H1 (cell line): Measurements from ENCODE around the gene KRT8. TPM values are rescaled to one million over a fixed set of nuclear protein-coding genes. Genes with fewer than 3 reads are reported as not detected.

Experiments used
- CTCF ChIA-PET: fragments of 300-600 bp; sonication (Branson Sonifier 250); formaldehyde crosslinking; loops from one replicate; lab custom pipeline; 2021; ENCODE audit not compliant: partially characterized antibody; lab: Charles Lee
- POLR2A ChIA-PET: fragments of 300-600 bp; sonication (Branson Sonifier 250); formaldehyde crosslinking; loops from one replicate; lab custom pipeline; 2021; ENCODE audit warnings: inconsistent platforms; ENCODE audit not compliant: partially characterized antibody; lab: Charles Lee
- DNase-seq, 2 experiments: peaks; one replicate each; pipeline versions ENCODE4 v3.0.0 to v3.0.0-alpha.2; 2010 to 2022; ENCODE audit warnings: low spot score in 2 of 2, low read depth in 1 of 2, mixed read lengths in 1 of 2
- FAIRE-seq: peaks from 2 replicates; lab custom pipeline; 2011; peaks lifted over from hg19 to GRCh38; lab: Jason Lieb, UNC
- H2AFZ ChIP-seq: 2 replicates; pipeline ENCODE4 v1.8.1; 2012; ENCODE audit warnings: low read length, inconsistent platforms
- H2AK5ac ChIP-seq: 2 replicates; pipeline ENCODE4 v1.6.1; 2013; ENCODE audit warnings: low read depth, low read length
- H2BK120ac ChIP-seq: replicated peaks from 2 replicates; pipeline ENCODE3; 2013; ENCODE audit warnings: low read depth, low read length, inconsistent platforms
- H2BK12ac ChIP-seq: 2 replicates; pipeline ENCODE4 v1.6.1; 2013; ENCODE audit warnings: low read depth, low read length
- H2BK15ac ChIP-seq: 2 replicates; pipeline ENCODE4 v1.6.1; 2013; ENCODE audit warnings: low read length
- H2BK20ac ChIP-seq: 2 replicates; pipeline ENCODE4 v1.6.1; 2013; ENCODE audit warnings: low read length
- H2BK5ac ChIP-seq: 2 replicates; pipeline ENCODE4 v1.6.1; 2013; ENCODE audit warnings: low read depth, low read length
- H3K14ac ChIP-seq: 2 replicates; pipeline ENCODE4 v1.6.1; 2013; ENCODE audit warnings: inconsistent platforms; ENCODE audit not compliant: insufficient read length
- H3K18ac ChIP-seq: 2 replicates; pipeline ENCODE4 v1.6.1; 2013; ENCODE audit warnings: low read length; ENCODE audit errors: extremely low read depth
- H3K23ac ChIP-seq: 2 replicates; pipeline ENCODE4 v1.6.1; 2013; ENCODE audit warnings: inconsistent platforms; ENCODE audit not compliant: insufficient read length
- H3K23me2 ChIP-seq: 2 replicates; pipeline ENCODE4 v1.6.1; 2013; ENCODE audit warnings: low read depth, low read length
- H3K27ac ChIP-seq: 2 replicates; pipeline ENCODE4 v1.6.1; 2011; ENCODE audit warnings: low read depth, low read length, inconsistent platforms
- H3K27me3 ChIP-seq, 4 experiments: replicated peaks in 1 of 4; 1 replicate in 1 of 4; 2 replicates in 3 of 4; pipeline versions ENCODE4 v1.6.1 to v1.8.1; 2011 to 2013; ENCODE audit warnings: low read length in 3 of 4, mild to moderate bottlenecking in 3 of 4, inconsistent platforms in 2 of 4, mixed read lengths in 2 of 4, moderate library complexity in 1 of 4; ENCODE audit not compliant: control insufficient read depth in 3 of 4, insufficient read depth in 3 of 4; ENCODE audit errors: extremely low read depth in 1 of 4
- H3K36me3 ChIP-seq, 4 experiments: 2 replicates each; pipeline versions ENCODE4 v1.6.1 to v1.8.1; 2011 to 2013; ENCODE audit warnings: mild to moderate bottlenecking in 4 of 4, low read length in 3 of 4, moderate library complexity in 2 of 4, control low read depth in 1 of 4, inconsistent platforms in 1 of 4; ENCODE audit not compliant: insufficient read depth in 4 of 4, control insufficient read depth in 2 of 4
- H3K4ac ChIP-seq: replicated peaks from 2 replicates; pipeline ENCODE3; 2013; ENCODE audit warnings: low read length, low read depth, mixed read lengths, inconsistent platforms; ENCODE audit not compliant: insufficient read length
- H3K4me1 ChIP-seq, 4 experiments: replicated peaks in 1 of 4; 1 replicate in 1 of 4; 2 replicates in 3 of 4; pipeline versions ENCODE4 v1.6.1 to v1.8.1; 2011 to 2013; ENCODE audit warnings: low read length in 3 of 4, inconsistent platforms in 2 of 4, mixed read lengths in 1 of 4; ENCODE audit not compliant: insufficient read depth in 4 of 4, control insufficient read depth in 3 of 4
- H3K4me2 ChIP-seq, 2 experiments: 2 replicates each; pipeline versions ENCODE4 v1.6.1 to v1.8.1; 2011 to 2013; ENCODE audit warnings: low read depth in 2 of 2, low read length in 2 of 2, control low read depth in 1 of 2, inconsistent platforms in 1 of 2, mild to moderate bottlenecking in 1 of 2; ENCODE audit not compliant: insufficient read depth in 1 of 2
- H3K4me3 ChIP-seq, 4 experiments: fragments of 200-600, 300-600 bp in 1 of 4; sonication (generic), shearing (Covaris generic), sonication (Bioruptor Twin) in 1 of 4; 2 replicates each; pipeline versions ENCODE4 v1.5.1 to v1.8.1; 2011 to 2016; ENCODE audit warnings: low read length in 4 of 4, low read depth in 3 of 4, control low read depth in 2 of 4, inconsistent platforms in 2 of 4, mild to moderate bottlenecking in 2 of 4, mixed read lengths in 1 of 4, moderate library complexity in 1 of 4; ENCODE audit not compliant: insufficient read depth in 2 of 4; ENCODE audit errors: extremely low read depth in 1 of 4
- H3K56ac ChIP-seq: replicated peaks from 2 replicates; pipeline ENCODE3; 2013; ENCODE audit warnings: low read depth, mild to moderate bottlenecking, mixed read lengths, low read length, inconsistent platforms; ENCODE audit not compliant: insufficient read length
- H3K79me1 ChIP-seq: 2 replicates; pipeline ENCODE4 v1.6.1; 2013; ENCODE audit warnings: low read depth, low read length, control low read depth
- H3K79me2 ChIP-seq, 2 experiments: 2 replicates each; pipeline versions ENCODE4 v1.6.1 to v1.8.1; 2012 to 2013; ENCODE audit warnings: low read length in 2 of 2, mild to moderate bottlenecking in 2 of 2, inconsistent platforms in 1 of 2; ENCODE audit not compliant: insufficient read depth in 2 of 2, control insufficient read depth in 1 of 2
- H3K9ac ChIP-seq, 4 experiments: replicated peaks in 1 of 4; 1 replicate in 1 of 4; 2 replicates in 3 of 4; pipeline versions ENCODE4 v1.6.1 to v1.8.1; 2011 to 2013; ENCODE audit warnings: low read depth in 3 of 4, low read length in 3 of 4, control low read depth in 2 of 4, mild to moderate bottlenecking in 2 of 4, moderate library complexity in 2 of 4, inconsistent platforms in 1 of 4; ENCODE audit errors: extremely low read depth in 1 of 4
- H3K9me3 ChIP-seq, 2 experiments: 2 replicates each; pipeline versions ENCODE4 v1.6.1 to v1.8.1; 2012 to 2013; ENCODE audit warnings: mild to moderate bottlenecking in 2 of 2, moderate library complexity in 2 of 2, control low read depth in 1 of 2, inconsistent platforms in 1 of 2, low read depth in 1 of 2, low read length in 1 of 2, mixed read lengths in 1 of 2; ENCODE audit not compliant: insufficient read depth in 2 of 2
- H4K20me1 ChIP-seq, 2 experiments: replicated peaks in 1 of 2; 2 replicates each; pipeline versions ENCODE3 to v1.8.1; 2011 to 2013; ENCODE audit warnings: inconsistent platforms in 2 of 2, low read length in 2 of 2, mild to moderate bottlenecking in 1 of 2; ENCODE audit not compliant: insufficient read depth in 2 of 2, control insufficient read depth in 1 of 2
- H4K5ac ChIP-seq: 2 replicates; pipeline ENCODE4 v1.6.1; 2013; ENCODE audit warnings: low read length, low read depth, mixed read lengths, inconsistent platforms; ENCODE audit not compliant: insufficient read length
- H4K8ac ChIP-seq: 2 replicates; pipeline ENCODE4 v1.8.0; 2013; ENCODE audit warnings: mild to moderate bottlenecking, moderate library complexity, low read length, inconsistent platforms; ENCODE audit not compliant: insufficient read depth; ENCODE audit errors: extremely low read depth
- H4K91ac ChIP-seq: replicated peaks from 2 replicates; pipeline ENCODE3; 2013; ENCODE audit warnings: low read length, mixed read lengths, inconsistent platforms; ENCODE audit not compliant: insufficient read length
- ASH2L ChIP-seq: fragments of 200-600, 300-600 bp; sonication (generic); IDR thresholded peaks from one replicate; pipeline ENCODE4 v1.7.1; 2017; ENCODE audit warnings: low read length
- CHD2 ChIP-seq: IDR thresholded peaks from 2 replicates; pipeline ENCODE4 v1.6.1; 2012; ENCODE audit warnings: low read length, improper control_type of control experiment
- GABPA ChIP-seq: IDR thresholded peaks from 2 replicates; pipeline ENCODE4 v1.6.1; 2011; ENCODE audit warnings: mild to moderate bottlenecking, low read length, moderate library complexity, borderline replicate concordance; ENCODE audit not compliant: insufficient read depth
- JUN ChIP-seq: IDR thresholded peaks from 2 replicates; pipeline ENCODE4 v1.6.1; 2011; ENCODE audit warnings: low read depth, mild to moderate bottlenecking, improper control_type of control experiment, low read length
- KDM1A ChIP-seq: fragments of 200-600, 300-600 bp; sonication (generic); IDR thresholded peaks from 2 replicates; pipeline ENCODE4 v1.7.1; 2016; ENCODE audit warnings: mild to moderate bottlenecking, low read length, borderline replicate concordance
- MAFK ChIP-seq: IDR thresholded peaks from 2 replicates; pipeline ENCODE4 v1.6.1; 2012; ENCODE audit warnings: low read depth, mild to moderate bottlenecking, improper control_type of control experiment, low read length
- RBBP5 ChIP-seq: IDR thresholded peaks from 2 replicates; pipeline ENCODE4 v1.7.1; 2012; ENCODE audit warnings: low read depth, mild to moderate bottlenecking, inconsistent platforms, low read length, moderate library complexity, borderline replicate concordance
- SAP30 ChIP-seq: fragments of 300-600 bp; sonication (generic); IDR thresholded peaks from 2 replicates; pipeline ENCODE4 v1.7.1; 2012; ENCODE audit warnings: low read length, moderate library complexity, mild to moderate bottlenecking, inconsistent platforms; ENCODE audit not compliant: insufficient read depth, insufficient replicate concordance
- SUZ12 ChIP-seq: fragments of 200-600 bp; sonication (generic); IDR thresholded peaks from 2 replicates; pipeline ENCODE4 v1.6.1; 2012; ENCODE audit warnings: mild to moderate bottlenecking, inconsistent platforms, low read length, moderate library complexity, mixed read lengths
- TBP ChIP-seq: IDR thresholded peaks from 2 replicates; pipeline ENCODE4 v1.6.1; 2011; ENCODE audit warnings: low read depth, low read length, improper control_type of control experiment
- TEAD4 ChIP-seq: IDR thresholded peaks from 2 replicates; pipeline ENCODE4 v1.6.1; 2012; ENCODE audit warnings: low read depth, low read length, inconsistent platforms, mixed read lengths
- ZNF274 ChIP-seq: IDR thresholded peaks from 2 replicates; pipeline ENCODE4 v1.7.0; 2012; ENCODE audit warnings: low read length, borderline replicate concordance; ENCODE audit errors: extremely low read depth
- WGBS, 2 experiments: shearing (Covaris generic) in 1 of 2; methylation state at CpG; one replicate each; pipeline versions ENCODE4 v1.1.6 to v1.1.7; 2013 to 2015; ENCODE audit warnings: low lambda C conversion rate in 2 of 2, mixed read lengths in 2 of 2, inconsistent platforms in 1 of 2, low coverage in 1 of 2, missing lambda C conversion rate in 1 of 2; ENCODE audit not compliant: insufficient replicate concordance in 2 of 2, insufficient coverage in 1 of 2, insufficient read length in 1 of 2; ENCODE audit errors: extremely low coverage in 1 of 2, missing lambda C conversion rate in 1 of 2; 5-methylcytosine and 5-hydroxymethylcytosine counted together
- polyA plus RNA-seq, 7 experiments: library from polyadenylated mRNA; depleted of rRNA in 3 of 7; stranded (reverse) in 5 of 7; unstranded in 2 of 7; fragments of >200 nt in 5 of 7; fragments of 200-250 nt in 2 of 7; gene quantifications; 1 replicate in 5 of 7; 2 replicates in 1 of 7; 4 replicates in 1 of 7; pipeline versions ENCODE4 v1.2.1 to v1.2.3, GENCODE V29; 2011 to 2013; ENCODE audit warnings: missing spikeins in 2 of 7, mixed read lengths in 2 of 7
- total RNA-seq: library from RNA; stranded (reverse); fragmentation: NEBNext Ultra II Directional; extraction: Animal tissue kit (Norgen Biotek cat#: 25700); gene quantifications from 2 replicates; pipeline ENCODE4 v1.2.1, GENCODE V29; 2021

Gene KRT8
- total and polyA plus RNA-seq, 2 of the 8 experiments (the other 6 are each of a cell fraction or from before 2014, with no cell fraction given), result 280 to 290 TPM

DNA sequence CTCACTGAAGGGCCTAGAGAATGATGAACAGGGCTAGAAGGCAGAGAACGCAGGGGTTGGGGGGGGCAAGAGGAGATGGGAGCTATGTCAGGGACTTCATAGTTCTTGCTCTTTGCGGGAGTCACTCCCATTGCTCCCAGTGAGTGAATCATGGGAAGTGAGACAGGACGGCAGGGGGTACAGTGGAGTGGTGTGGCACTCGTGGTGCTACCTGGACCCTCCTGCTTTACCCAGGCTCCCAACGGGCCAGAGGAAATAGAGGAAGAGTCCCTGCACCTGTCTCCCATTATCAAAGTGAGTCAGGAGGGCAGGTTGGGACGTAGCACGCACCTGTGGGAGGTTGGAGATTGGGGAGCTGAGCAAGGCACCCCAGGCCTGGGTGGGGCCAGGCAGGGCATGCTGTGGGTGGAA is 1.3 kb upstream of the KRT8 start:
- Histone ChIP-seq H3K9ac (no peak overlapping the region), H3K4me1 (peaks cover 15 to 31% (median 23%) of the 10 kb centered on the region in 4 experiments), H3K23ac (no peak overlapping the region), H4K91ac (peak overlapping the region; percentile 62), H2AK5ac (no peak overlapping the region), H3K4me2 (no peak overlapping the region), H3K9me3 (no peaks in the 10 kb centered on the region), H3K14ac (no peak overlapping the region), H4K5ac (no peak overlapping the region), H2AFZ (no peak overlapping the region), H2BK15ac (peak overlapping the region; percentile 89; the same call in 1 of the 2 replicates), H4K20me1 (peaks cover 2 to 11% of the 10 kb centered on the region in 2 experiments), H2BK5ac (peak overlapping the region; percentile 77), H2BK20ac (peak overlapping the region; percentile 55), H3K4ac (peak overlapping the region; percentile 36), H3K27ac (no peak overlapping the region), H3K27me3 (no peaks in the 10 kb centered on the region; a peak in 1 of 7 replicates), H2BK12ac (peak overlapping the region; percentile 97; the same call in 1 of the 2 replicates), H3K23me2 (no peaks in the 10 kb centered on the region; the same call in 1 of the 2 replicates), H4K8ac (peak overlapping the region; percentile 37; the same call in 1 of the 2 replicates), H3K18ac (no peak overlapping the region), H3K56ac (no peak overlapping the region), H3K79me1 (peaks cover 7% of the 10 kb centered on the region), H3K4me3 (no peak overlapping the region), H3K79me2 (peaks cover 0 to 21% of the 10 kb centered on the region in 2 experiments; a peak in 2 of 4 replicates), H2BK120ac (no peak overlapping the region), H3K36me3 (peaks cover 0 to 10% (median 8%) of the 10 kb centered on the region in 4 experiments; a peak in 7 of 8 replicates)
- DNase-seq (no peak), FAIRE-seq (no peak)
- 85% methylated on average over 7 of the region's 7 CpGs; no CpG with 5 or more reads in 1 of the 2 experiments for WGBS, 2 experiments
- no peak for TF ChIP-seq ZNF274
- TF ChIP-seq GABPA, result no peak
- TF ChIP-seq SUZ12, result no peak
- TF ChIP-seq JUN, result no peak
- TF ChIP-seq SAP30, result no peak
- TF ChIP-seq ASH2L, result no peak
- TF ChIP-seq CHD2, result no peak
- TF ChIP-seq RBBP5, result no peak
- no peak for TF ChIP-seq TBP
- TF ChIP-seq KDM1A, result no peak
- TF ChIP-seq MAFK, result no peak
- no peak for TF ChIP-seq TEAD4
- ChIA-PET CTCF (interaction anchor here (0.6 to 36.8 kb wide), 21 partner anchors 9 to 524 kb away, joined by 3 to 1250 read pairs (median 4); partner anchors contain the start of gene KRT18), POLR2A (interaction anchor here (1.1 to 17.4 kb wide), 8 partner anchors 9 to 100 kb away, joined by 3 to 297 read pairs (median 17); partner anchors contain the start of genes EIF4B and KRT18)
